ENCODE results near the gene ACSS1.

Gene ACSS1

DNA sequence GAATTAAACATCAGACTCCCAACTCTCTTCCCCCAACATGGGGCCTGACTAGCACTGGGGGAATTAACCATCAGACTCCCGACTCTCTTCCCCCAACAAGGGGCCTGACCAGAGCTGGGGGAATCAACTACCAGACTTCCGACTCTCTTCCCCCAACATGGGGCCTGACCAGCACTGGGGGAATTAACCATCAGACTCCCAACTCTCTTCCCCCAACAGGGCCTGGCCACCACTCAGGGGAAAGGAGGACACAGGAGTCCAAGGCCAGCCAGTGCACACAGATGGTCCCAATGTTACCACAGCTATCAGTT lies 95.8 kb downstream of the ACSS1 start:
- Histone ChIP-seq H3K36me3 (ENCODE audit: control insufficient read depth, insufficient read depth, low read length) (peaks cover 8% of the 10 kb centered on the region), H4K5ac (ENCODE audit: low read length) (no peak overlapping the region), H4K8ac (ENCODE audit: low read depth, low read length) (no peak overlapping the region), H3K4me3 (ENCODE audit: low read length) (no peak overlapping the region), H3K56ac (ENCODE audit: low read length) (no peak overlapping the region), H3K9ac (ENCODE audit: low read length) (no peak overlapping the region), H3K79me1 (ENCODE audit: low read length) (no peaks in the 10 kb centered on the region), H3K18ac (ENCODE audit: low read length) (no peak overlapping the region), H2BK5ac (ENCODE audit: low read length) (no peak overlapping the region), H2BK120ac (ENCODE audit: low read depth, low read length) (no peak overlapping the region), H3K4me1 (ENCODE audit: control insufficient read depth, low read depth, low read length) (no peaks in the 10 kb centered on the region), H3K4me2 (ENCODE audit: low read length) (no peak overlapping the region), H3K79me2 (ENCODE audit: control insufficient read depth, insufficient read depth, low read length) (no peaks in the 10 kb centered on the region), H2AK5ac (ENCODE audit: low read length) (no peak overlapping the region), H3K27ac (ENCODE audit: low read depth, low read length) (no peak overlapping the region), H3K4ac (ENCODE audit: low read depth, low read length) (no peak overlapping the region), H2BK15ac (replicated peaks; ENCODE audit: low read depth) (no peak overlapping the region), H3K23ac (ENCODE audit: low read length) (no peak overlapping the region), H3K27me3 (ENCODE audit: insufficient read depth, low read length, poor library complexity) (no peaks in the 10 kb centered on the region)
- DNase-seq, result no peak
- no CpG with 5 or more reads among the region's 2 CpGs for WGBS (ENCODE audit: extremely low coverage, insufficient coverage, low lambda C conversion rate)

DNA sequence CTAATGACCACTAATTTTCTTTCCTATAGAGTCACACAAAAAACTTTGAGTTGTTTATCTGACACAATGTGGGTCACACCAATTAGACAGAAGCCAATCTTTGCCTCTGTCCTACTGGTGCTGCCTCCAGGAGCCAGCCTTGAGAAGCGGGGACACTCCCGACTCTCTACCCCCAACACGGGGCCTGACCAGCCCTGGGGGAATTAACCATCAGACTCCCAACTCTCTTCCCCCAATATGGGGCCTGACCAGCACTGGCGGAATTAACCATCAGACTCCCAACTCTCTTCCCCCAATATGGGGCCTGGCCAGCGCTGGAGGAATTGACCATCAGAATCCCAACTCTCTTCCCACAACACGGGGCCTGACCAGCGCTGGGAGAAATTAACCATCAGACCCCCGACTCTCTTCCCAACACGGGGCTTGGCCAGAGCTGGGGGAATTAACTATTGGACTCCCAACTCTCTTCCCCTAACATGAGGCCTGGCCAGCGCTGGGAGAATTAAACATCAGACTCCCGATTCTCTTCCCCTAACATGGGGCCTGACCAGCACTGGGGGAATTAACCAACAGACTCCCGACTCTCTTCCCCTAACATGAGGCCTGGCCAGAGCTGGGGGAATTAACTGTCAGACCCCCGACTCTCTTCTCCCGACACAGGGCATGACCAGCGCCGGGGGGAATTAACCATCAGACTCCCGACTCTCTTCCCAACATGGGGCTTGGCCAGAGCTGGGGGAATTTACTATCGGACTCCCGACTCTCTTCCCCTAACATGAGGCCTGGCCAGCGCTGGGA lies 96.4 kb downstream of the ACSS1 start:
- no peak overlapping the region for H3K18ac ChIP-seq (ENCODE audit: low read length)
- no peak overlapping the region for H2BK120ac ChIP-seq (ENCODE audit: low read depth, low read length)
- no peak overlapping the region for H4K5ac ChIP-seq (ENCODE audit: low read length)
- H3K36me3 ChIP-seq (ENCODE audit: control insufficient read depth, insufficient read depth, low read length), result peaks cover 8% of the 10 kb centered on the region
- H3K23ac ChIP-seq (ENCODE audit: low read length), result no peak overlapping the region
- H3K4me1 ChIP-seq (ENCODE audit: control insufficient read depth, low read depth, low read length), result no peaks in the 10 kb centered on the region
- H3K27ac ChIP-seq (ENCODE audit: low read depth, low read length), result no peak overlapping the region
- H4K8ac ChIP-seq (ENCODE audit: low read depth, low read length), result no peak overlapping the region
- no CpG with 5 or more reads among the region's 20 CpGs for WGBS (ENCODE audit: extremely low coverage, insufficient coverage, low lambda C conversion rate)
- no peaks in the 10 kb centered on the region for H3K79me1 ChIP-seq (ENCODE audit: low read length)
- no peak overlapping the region for H3K4me3 ChIP-seq (ENCODE audit: low read length)
- no peak overlapping the region for H2BK5ac ChIP-seq (ENCODE audit: low read length)
- no peak overlapping the region for H2BK15ac ChIP-seq (replicated peaks; ENCODE audit: low read depth)
- H2AK5ac ChIP-seq (ENCODE audit: low read length), result no peak overlapping the region
- no peak overlapping the region for H3K4me2 ChIP-seq (ENCODE audit: low read length)
- no peak overlapping the region for H3K4ac ChIP-seq (ENCODE audit: low read depth, low read length)
- no peaks in the 10 kb centered on the region for H3K27me3 ChIP-seq (ENCODE audit: insufficient read depth, low read length, poor library complexity)
- no peaks in the 10 kb centered on the region for H3K79me2 ChIP-seq (ENCODE audit: control insufficient read depth, insufficient read depth, low read length)
- DNase-seq, result no peak
- H3K56ac ChIP-seq (ENCODE audit: low read length), result no peak overlapping the region
- H3K9ac ChIP-seq (ENCODE audit: low read length), result no peak overlapping the region

- Histone ChIP-seq H2AK5ac (ENCODE audit: low read length) (no peak overlapping the region), H3K4me1 (ENCODE audit: control insufficient read depth, low read depth, low read length) (no peaks in the 10 kb centered on the region), H3K4me2 (ENCODE audit: low read length) (no peak overlapping the region), H3K4me3 (ENCODE audit: low read length) (no peak overlapping the region), H3K27me3 (ENCODE audit: insufficient read depth, low read length, poor library complexity) (no peaks in the 10 kb centered on the region), H2BK5ac (ENCODE audit: low read length) (no peak overlapping the region), H4K5ac (ENCODE audit: low read length) (no peak overlapping the region), H3K23ac (ENCODE audit: low read length) (no peak overlapping the region), H3K27ac (ENCODE audit: low read depth, low read length) (no peak overlapping the region), H2BK15ac (replicated peaks; ENCODE audit: low read depth) (no peak overlapping the region), H3K56ac (ENCODE audit: low read length) (no peak overlapping the region), H2BK120ac (ENCODE audit: low read depth, low read length) (no peak overlapping the region), H3K36me3 (ENCODE audit: control insufficient read depth, insufficient read depth, low read length) (peaks cover 8% of the 10 kb centered on the region), H3K18ac (ENCODE audit: low read length) (no peak overlapping the region), H3K79me1 (ENCODE audit: low read length) (no peaks in the 10 kb centered on the region), H3K79me2 (ENCODE audit: control insufficient read depth, insufficient read depth, low read length) (no peaks in the 10 kb centered on the region), H4K8ac (ENCODE audit: low read depth, low read length) (no peak overlapping the region), H3K4ac (ENCODE audit: low read depth, low read length) (no peak overlapping the region), H3K9ac (ENCODE audit: low read length) (no peak overlapping the region)
- peak; percentile 33 for DNase-seq
- WGBS (ENCODE audit: extremely low coverage, insufficient coverage, low lambda C conversion rate), result no CpG with 5 or more reads among the region's 2 CpGs
Measured at GRCh38 chr20:24960861-24961260, 97.1 kb downstream of the ACSS1 start.

DNA sequence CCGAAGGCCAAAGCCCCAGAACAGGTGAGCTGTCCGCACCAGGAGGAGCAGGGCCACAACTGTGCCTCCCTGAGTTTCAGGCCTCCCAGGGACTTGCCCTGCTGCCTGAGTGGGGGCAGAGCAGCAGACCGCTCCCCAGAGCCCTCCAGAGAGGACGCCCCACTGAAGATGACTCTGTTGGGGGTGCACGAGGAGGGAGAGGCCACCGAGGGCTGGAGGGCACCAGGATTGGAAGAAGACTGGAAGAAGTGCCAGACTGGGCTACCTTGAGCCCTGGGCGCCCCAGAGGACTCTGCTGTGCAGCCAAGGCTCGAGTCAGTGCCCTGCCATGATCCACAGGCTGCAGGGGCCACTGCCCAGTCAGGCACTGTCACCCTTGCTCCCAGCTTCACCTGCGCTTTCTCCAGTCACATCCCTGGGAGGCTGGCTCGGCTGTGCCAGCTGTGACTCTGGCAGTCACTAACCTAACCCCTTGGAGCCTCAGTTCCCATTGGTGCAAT lies 97.6 kb downstream of the ACSS1 start:
- Histone ChIP-seq H3K79me2 (ENCODE audit: control insufficient read depth, insufficient read depth, low read length) (no peaks in the 10 kb centered on the region), H3K36me3 (ENCODE audit: control insufficient read depth, insufficient read depth, low read length) (peaks cover 4% of the 10 kb centered on the region), H3K27ac (ENCODE audit: low read depth, low read length) (no peak overlapping the region), H3K4me1 (ENCODE audit: control insufficient read depth, low read depth, low read length) (no peaks in the 10 kb centered on the region), H2BK120ac (ENCODE audit: low read depth, low read length) (no peak overlapping the region), H3K4me3 (ENCODE audit: low read length) (no peak overlapping the region), H2BK5ac (ENCODE audit: low read length) (no peak overlapping the region), H3K79me1 (ENCODE audit: low read length) (no peaks in the 10 kb centered on the region), H3K4me2 (ENCODE audit: low read length) (no peak overlapping the region), H3K56ac (ENCODE audit: low read length) (no peak overlapping the region), H2AK5ac (ENCODE audit: low read length) (no peak overlapping the region), H3K18ac (ENCODE audit: low read length) (no peak overlapping the region), H4K8ac (ENCODE audit: low read depth, low read length) (no peak overlapping the region), H3K9ac (ENCODE audit: low read length) (no peak overlapping the region), H3K27me3 (ENCODE audit: insufficient read depth, low read length, poor library complexity) (no peaks in the 10 kb centered on the region), H3K4ac (ENCODE audit: low read depth, low read length) (no peak overlapping the region), H4K5ac (ENCODE audit: low read length) (no peak overlapping the region), H3K23ac (ENCODE audit: low read length) (no peak overlapping the region), H2BK15ac (replicated peaks; ENCODE audit: low read depth) (no peak overlapping the region)
- WGBS (ENCODE audit: extremely low coverage, insufficient coverage, low lambda C conversion rate), result no CpG with 5 or more reads among the region's 10 CpGs
- no peak for DNase-seq

DNA sequence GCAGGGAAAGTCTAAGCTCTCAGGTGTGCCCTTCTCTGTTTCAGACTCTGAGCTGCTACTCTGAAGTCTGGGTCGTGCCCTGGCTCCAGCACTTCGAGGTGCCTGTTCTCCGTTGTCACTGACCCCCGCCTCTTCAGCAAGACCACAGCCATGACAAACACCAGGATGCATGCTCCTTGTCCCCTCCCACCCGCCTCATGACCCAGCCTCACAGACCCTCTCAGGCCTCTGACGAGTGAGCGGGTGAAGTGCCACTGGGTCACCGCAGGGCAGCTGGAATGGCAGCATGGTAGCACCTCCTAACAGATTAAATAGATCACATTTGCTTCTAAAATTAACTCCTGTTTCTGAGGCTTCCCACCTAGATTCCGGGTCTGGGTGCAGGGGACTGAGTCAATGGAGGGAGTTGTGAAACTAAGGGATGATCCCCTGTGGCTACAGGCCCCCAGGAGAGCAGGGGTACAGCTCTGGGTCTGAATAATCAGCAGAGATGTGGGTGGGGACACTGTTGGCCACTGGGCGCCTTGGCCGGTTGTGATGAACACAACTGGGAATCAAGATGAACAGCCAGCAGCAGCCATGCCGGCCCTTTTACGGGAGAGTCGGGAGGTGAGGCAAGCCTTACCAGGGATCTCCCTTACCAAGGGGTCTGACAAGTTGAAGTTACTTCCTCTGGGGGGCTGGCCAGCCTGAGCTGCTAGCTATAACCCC lies 98.2 kb downstream of the ACSS1 start:
- Histone ChIP-seq H3K27ac (ENCODE audit: low read depth, low read length) (no peak overlapping the region), H4K5ac (ENCODE audit: low read length) (no peak overlapping the region), H3K18ac (ENCODE audit: low read length) (no peak overlapping the region), H3K4me1 (ENCODE audit: control insufficient read depth, low read depth, low read length) (no peaks in the 10 kb centered on the region), H3K27me3 (ENCODE audit: insufficient read depth, low read length, poor library complexity) (no peaks in the 10 kb centered on the region), H3K4me2 (ENCODE audit: low read length) (no peak overlapping the region), H3K79me1 (ENCODE audit: low read length) (no peaks in the 10 kb centered on the region), H4K8ac (ENCODE audit: low read depth, low read length) (no peak overlapping the region), H3K79me2 (ENCODE audit: control insufficient read depth, insufficient read depth, low read length) (no peaks in the 10 kb centered on the region), H3K9ac (ENCODE audit: low read length) (no peak overlapping the region), H2BK15ac (replicated peaks; ENCODE audit: low read depth) (no peak overlapping the region), H3K4ac (ENCODE audit: low read depth, low read length) (no peak overlapping the region), H2BK5ac (ENCODE audit: low read length) (no peak overlapping the region), H3K36me3 (ENCODE audit: control insufficient read depth, insufficient read depth, low read length) (peaks cover 4% of the 10 kb centered on the region), H3K23ac (ENCODE audit: low read length) (no peak overlapping the region), H2BK120ac (ENCODE audit: low read depth, low read length) (no peak overlapping the region), H2AK5ac (ENCODE audit: low read length) (no peak overlapping the region), H3K56ac (ENCODE audit: low read length) (no peak overlapping the region), H3K4me3 (ENCODE audit: low read length) (no peak overlapping the region)
- no CpG with 5 or more reads among the region's 14 CpGs for WGBS (ENCODE audit: extremely low coverage, insufficient coverage, low lambda C conversion rate)
- no peak for DNase-seq

Data from mesendoderm (in vitro differentiated cells).